B cell (primary cell): Measurements from ENCODE around the gene EED. TPM values are rescaled to one million over a fixed set of nuclear protein-coding genes. Genes with fewer than 3 reads are reported as not detected.

Experiments
- ATAC-seq: fragments of 200-7000 bp; cut with Tn5 transposase; one replicate; pipeline ENCODE4 v1.10.0; 2021; ENCODE audit warnings: low read depth, mild to moderate bottlenecking, moderate number of reproducible peaks, moderate library complexity
- CTCF ChIA-PET: fragments of 350-600 bp; sonication (Branson Sonifier 250); formaldehyde crosslinking; loops from one replicate; lab custom pipeline; 2021; ENCODE audit warnings: antibody characterized with exemption, inconsistent platforms; lab: Charles Lee
- POLR2A ChIA-PET: fragments of 350-600 bp; sonication (Branson Sonifier 250); formaldehyde crosslinking; loops from one replicate; lab custom pipeline; 2021; ENCODE audit warnings: antibody characterized with exemption; lab: Charles Lee
- DNase-seq: peaks from one replicate; pipeline ENCODE4 v3.0.0; 2013
- H2AFZ ChIP-seq: 2 replicates; pipeline ENCODE4 v1.6.1; 2012; ENCODE audit warnings: mild to moderate bottlenecking, low read depth, low read length; ENCODE audit not compliant: insufficient read depth, poor library complexity, severe bottlenecking
- H3K27ac ChIP-seq, 2 donors: 1 replicate in 1 of 2; 2 replicates in 1 of 2; pipeline ENCODE4 v1.5.1; 2012 to 2013; ENCODE audit warnings: low read length in 2 of 2, mild to moderate bottlenecking in 2 of 2, moderate library complexity in 1 of 2
- H3K27me3 ChIP-seq, 4 experiments: fragments of 200-600 bp in 1 of 4; sonication (generic) in 1 of 4; replicated peaks in 1 of 4; 1 replicate in 2 of 4; 2 replicates in 2 of 4; pipeline versions ENCODE4 v1.6.1 to v1.7.0; 2013 to 2016; ENCODE audit warnings: low read length in 3 of 4, mild to moderate bottlenecking in 2 of 4, mixed read lengths in 1 of 4, moderate library complexity in 1 of 4; ENCODE audit not compliant: insufficient read depth in 4 of 4, control insufficient read depth in 3 of 4; ENCODE audit errors: control extremely low read depth in 1 of 4
- H3K36me3 ChIP-seq, 2 experiments: replicated peaks in 1 of 2; 1 replicate in 1 of 2; 2 replicates in 1 of 2; pipeline versions ENCODE4 v1.6.1 to v1.7.1; 2013; ENCODE audit warnings: low read length in 1 of 2; ENCODE audit not compliant: insufficient read depth in 2 of 2, control insufficient read depth in 1 of 2; ENCODE audit errors: control extremely low read depth in 1 of 2, extremely low read depth in 1 of 2
- H3K4me1 ChIP-seq, 2 donors: fragments of 200-600 bp in 1 of 2; sonication (generic) in 1 of 2; 1 replicate in 1 of 2; 2 replicates in 1 of 2; pipeline versions ENCODE4 v1.5.1 to v1.6.1; 2013 to 2017; ENCODE audit warnings: low read length in 2 of 2; ENCODE audit not compliant: control insufficient read depth in 2 of 2, insufficient read depth in 2 of 2
- H3K4me2 ChIP-seq: replicated peaks from 2 replicates; pipeline ENCODE3; 2012; ENCODE audit warnings: mild to moderate bottlenecking, low read depth, low read length; ENCODE audit not compliant: poor library complexity, severe bottlenecking
- H3K4me3 ChIP-seq, 5 experiments: fragments of 200-600 bp in 1 of 5; sonication (generic) in 1 of 5; 1 replicate in 3 of 5; 2 replicates in 2 of 5; pipeline versions ENCODE4 v1.5.1 to v1.7.0; 2011 to 2016; ENCODE audit warnings: low read length in 4 of 5, mild to moderate bottlenecking in 4 of 5, low read depth in 2 of 5, control low read depth in 1 of 5, moderate library complexity in 1 of 5; ENCODE audit not compliant: insufficient read depth in 1 of 5; ENCODE audit errors: control extremely low read depth in 1 of 5, extremely low read depth in 1 of 5
- H3K79me2 ChIP-seq: fragments of 200-600 bp; sonication (generic); one replicate; pipeline ENCODE4 v1.6.0; 2016; ENCODE audit warnings: low read length; ENCODE audit not compliant: control insufficient read depth, insufficient read depth
- H3K9ac ChIP-seq: fragments of 200-600 bp; sonication (generic); 2 replicates; pipeline ENCODE4 v1.6.1; 2017; ENCODE audit warnings: mild to moderate bottlenecking, low read length, moderate library complexity
- H3K9me3 ChIP-seq, 3 donors: one replicate each; pipeline versions ENCODE4 v1.6.1 to v1.7.1; 2013; ENCODE audit warnings: low read length in 2 of 3; ENCODE audit not compliant: control insufficient read depth in 2 of 3, insufficient read depth in 1 of 3; ENCODE audit errors: control extremely low read depth in 1 of 3
- H4K20me1 ChIP-seq: 2 replicates; pipeline ENCODE4 v1.6.0; 2012; ENCODE audit warnings: mild to moderate bottlenecking, low read length; ENCODE audit not compliant: insufficient read depth, control insufficient read depth, poor library complexity, severe bottlenecking
- H3K27ac Mint-ChIP-seq: one replicate; pipeline ENCODE4 v1.8.0; 2021; ENCODE audit warnings: mixed read lengths
- H3K27me3 Mint-ChIP-seq: one replicate; pipeline ENCODE4 v1.8.0; 2021; ENCODE audit warnings: mixed read lengths
- H3K4me1 Mint-ChIP-seq: one replicate; pipeline ENCODE4 v1.8.0; 2021; ENCODE audit warnings: mixed read lengths
- H3K4me3 Mint-ChIP-seq: one replicate; pipeline ENCODE4 v1.8.0; 2021; ENCODE audit warnings: mixed read lengths
- H3K9me3 Mint-ChIP-seq: one replicate; pipeline ENCODE4 v1.8.0; 2022; ENCODE audit warnings: mixed read lengths; ENCODE audit not compliant: insufficient read depth
- EZH2 ChIP-seq: IDR thresholded peaks from 2 replicates; pipeline ENCODE4 v1.6.1; 2012; ENCODE audit warnings: borderline replicate concordance, low read depth, mild to moderate bottlenecking, moderate library complexity, low read length; ENCODE audit not compliant: insufficient read depth, poor library complexity, severe bottlenecking
- WGBS: methylation state at CpG from one replicate; pipeline ENCODE4 v1.1.5; 2013; ENCODE audit warnings: missing lambda C conversion rate; ENCODE audit not compliant: insufficient coverage; 5-methylcytosine and 5-hydroxymethylcytosine counted together
- intact Hi-C: fragments of 100-400 bp; cut with micrococcal nuclease; formaldehyde crosslinking; loops from one replicate; pipeline ENCODE4 v1.10.0; 2022
- polyA minus RNA-seq: library from RNA; depleted of rRNA, polyadenylated mRNA; stranded (reverse); fragments of >200 nt; gene quantifications from 2 replicates; pipeline ENCODE4 v1.2.3, GENCODE V29; 2012
- polyA plus RNA-seq: library from polyadenylated mRNA; depleted of rRNA; stranded (reverse); fragments of >200 nt; gene quantifications from 2 replicates; pipeline ENCODE4 v1.2.3, GENCODE V29; 2012
- total RNA-seq, 2 donors: library from RNA; stranded (reverse); fragments of 120-200 nt in 1 of 2; gene quantifications; 1 replicate in 1 of 2; 2 replicates in 1 of 2; pipeline versions ENCODE4 v1.2.3 to v1.2.4, GENCODE V29; 2013 to 2022
- TF ChIP-seq, protein P1 (sequence below): fragments of 200-600 bp; IDR thresholded peaks from one replicate; pipeline ENCODE4 v1.8.0; 2022; ENCODE audit warnings: antibody characterized with exemption, mild to moderate bottlenecking

The EED gene, protein sequence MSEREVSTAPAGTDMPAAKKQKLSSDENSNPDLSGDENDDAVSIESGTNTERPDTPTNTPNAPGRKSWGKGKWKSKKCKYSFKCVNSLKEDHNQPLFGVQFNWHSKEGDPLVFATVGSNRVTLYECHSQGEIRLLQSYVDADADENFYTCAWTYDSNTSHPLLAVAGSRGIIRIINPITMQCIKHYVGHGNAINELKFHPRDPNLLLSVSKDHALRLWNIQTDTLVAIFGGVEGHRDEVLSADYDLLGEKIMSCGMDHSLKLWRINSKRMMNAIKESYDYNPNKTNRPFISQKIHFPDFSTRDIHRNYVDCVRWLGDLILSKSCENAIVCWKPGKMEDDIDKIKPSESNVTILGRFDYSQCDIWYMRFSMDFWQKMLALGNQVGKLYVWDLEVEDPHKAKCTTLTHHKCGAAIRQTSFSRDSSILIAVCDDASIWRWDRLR
- 49.5 and 58.3 TPM in 2 replicates for total RNA-seq
- total RNA-seq (2013), result 40.0 TPM
- 21.8 and 32.8 TPM in 2 replicates for polyA plus RNA-seq
- 10.5 and 15.8 TPM in 2 replicates for polyA minus RNA-seq

DNA sequence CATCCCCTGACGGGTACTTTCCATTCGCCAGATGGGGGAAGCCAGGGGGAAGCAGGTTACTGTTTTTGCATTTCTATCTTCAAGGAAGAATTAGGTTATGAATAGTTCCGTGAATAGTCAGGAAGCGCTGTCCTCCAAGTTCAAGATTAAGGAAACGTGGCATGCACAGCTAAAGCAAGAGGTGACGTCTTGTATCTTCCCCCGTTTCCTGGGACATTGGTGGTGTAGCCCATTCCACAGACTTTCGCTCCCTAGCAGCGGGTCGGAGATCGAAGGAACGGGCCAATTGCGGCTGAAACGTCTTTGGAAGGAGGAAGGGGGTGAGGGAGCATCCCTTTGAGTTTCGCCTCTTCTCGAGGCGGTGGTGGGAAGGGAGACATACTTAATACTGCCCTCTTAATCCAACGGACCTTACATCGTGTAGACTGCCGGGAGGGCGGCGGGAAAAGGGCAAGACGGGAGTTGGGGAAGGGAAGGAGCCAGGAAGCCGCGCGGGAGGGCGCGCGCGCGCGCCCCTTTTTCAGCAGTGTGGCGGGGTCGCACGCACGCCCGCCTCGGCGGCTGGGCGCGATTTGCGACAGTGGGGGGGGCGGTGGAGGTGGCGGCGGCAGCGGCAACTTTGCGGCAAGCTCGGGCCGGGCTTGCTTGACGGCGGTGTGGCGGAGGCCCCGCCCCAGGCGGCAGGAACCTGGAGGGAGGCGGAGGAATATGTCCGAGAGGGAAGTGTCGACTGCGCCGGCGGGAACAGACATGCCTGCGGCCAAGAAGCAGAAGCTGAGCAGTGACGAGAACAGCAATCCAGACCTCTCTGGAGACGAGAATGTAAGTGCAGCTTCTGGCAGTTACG lies at the start of gene EED:
Gene EED, plus strand, starts transcription at position 232 of the 847 bp plus-strand sequence. Its CDS starts 477 bp downstream, at position 709.
- ATAC-seq (peak; percentile 87), DNase-seq (peak; percentile 97)
- WGBS, result under 1% methylated on average over 51 of the region's 64 CpGs
- H2AFZ ChIP-seq, result peak within 1 kb of the TSS; percentile 97
- H3K4me3 Mint-ChIP-seq, result no peak within 1 kb of the TSS
- peak within 1 kb of the TSS; percentile 98 to 99 for H3K27ac ChIP-seq
- ChIA-PET CTCF (interaction anchor here (0.6 to 3.4 kb wide), 10 partner anchors 23 to 617 kb away, joined by 3 to 17 read pairs (median 4); partner anchors contain the start of genes PICALM and TMEM126B), POLR2A (interaction anchor here (0.7 to 3.0 kb wide), 7 partner anchors 25 to 617 kb away, joined by 4 to 28 read pairs (median 5); partner anchors contain the start of genes PICALM and TMEM126B)
- intact Hi-C loops, result loop anchor here (1.0 to 5.0 kb wide), 8 partner anchors 25 to 616 kb away; partner anchors contain the start of genes HIKESHI, PICALM and TMEM126B
- H3K36me3 ChIP-seq, result no peaks in the 10 kb centered on the region
- no peaks in the 10 kb centered on the region for H3K27me3 ChIP-seq
- H3K27me3 Mint-ChIP-seq, result no peaks in the 10 kb centered on the region
- H3K79me2 ChIP-seq, result peaks cover 47% of the 10 kb centered on the region
- H3K4me2 ChIP-seq, result peak within 1 kb of the TSS; percentile 73
- no peaks in the 10 kb centered on the region for H3K9me3 Mint-ChIP-seq
- peak within 1 kb of the TSS; percentile 98 to 100 (median 100) for H3K4me3 ChIP-seq
- H4K20me1 ChIP-seq, result peaks cover 13% of the 10 kb centered on the region
- H3K4me1 ChIP-seq, result peaks cover 27 to 34% of the 10 kb centered on the region in 2 donors
- H3K9me3 ChIP-seq, result no peaks in the 10 kb centered on the region
- TF ChIP-seq, protein P1, sequence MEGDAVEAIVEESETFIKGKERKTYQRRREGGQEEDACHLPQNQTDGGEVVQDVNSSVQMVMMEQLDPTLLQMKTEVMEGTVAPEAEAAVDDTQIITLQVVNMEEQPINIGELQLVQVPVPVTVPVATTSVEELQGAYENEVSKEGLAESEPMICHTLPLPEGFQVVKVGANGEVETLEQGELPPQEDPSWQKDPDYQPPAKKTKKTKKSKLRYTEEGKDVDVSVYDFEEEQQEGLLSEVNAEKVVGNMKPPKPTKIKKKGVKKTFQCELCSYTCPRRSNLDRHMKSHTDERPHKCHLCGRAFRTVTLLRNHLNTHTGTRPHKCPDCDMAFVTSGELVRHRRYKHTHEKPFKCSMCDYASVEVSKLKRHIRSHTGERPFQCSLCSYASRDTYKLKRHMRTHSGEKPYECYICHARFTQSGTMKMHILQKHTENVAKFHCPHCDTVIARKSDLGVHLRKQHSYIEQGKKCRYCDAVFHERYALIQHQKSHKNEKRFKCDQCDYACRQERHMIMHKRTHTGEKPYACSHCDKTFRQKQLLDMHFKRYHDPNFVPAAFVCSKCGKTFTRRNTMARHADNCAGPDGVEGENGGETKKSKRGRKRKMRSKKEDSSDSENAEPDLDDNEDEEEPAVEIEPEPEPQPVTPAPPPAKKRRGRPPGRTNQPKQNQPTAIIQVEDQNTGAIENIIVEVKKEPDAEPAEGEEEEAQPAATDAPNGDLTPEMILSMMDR, result no peak
- TF ChIP-seq EZH2, result no peak
- H3K9ac ChIP-seq, result peak within 1 kb of the TSS; percentile 98
- no peak within 1 kb of the TSS for H3K27ac Mint-ChIP-seq
- peaks cover 23% of the 10 kb centered on the region for H3K4me1 Mint-ChIP-seq
